H1 (cell line): ENCODE results near the gene LHX2. TPM values are rescaled to one million over a fixed set of nuclear protein-coding genes. Genes with fewer than 3 reads are reported as not detected.

Experiments
- KDM5A ChIP-seq: fragments of 200-600 bp; IDR thresholded peaks from 2 replicates; pipeline ENCODE4 v1.7.1; 2012; ENCODE audit warnings: mild to moderate bottlenecking, low read length, inconsistent platforms, mixed read lengths
- SP2 ChIP-seq: IDR thresholded peaks from 2 replicates; pipeline ENCODE4 v1.6.1; 2012; ENCODE audit warnings: mild to moderate bottlenecking, low read length, inconsistent platforms
- SP4 ChIP-seq: IDR thresholded peaks from 2 replicates; pipeline ENCODE4 v1.6.1; 2012; ENCODE audit warnings: low read length, inconsistent platforms
- polyA plus RNA-seq, 7 experiments: library from polyadenylated mRNA; depleted of rRNA in 3 of 7; stranded (reverse) in 5 of 7; unstranded in 2 of 7; fragments of >200 nt in 5 of 7; fragments of 200-250 nt in 2 of 7; gene quantifications; 1 replicate in 5 of 7; 2 replicates in 1 of 7; 4 replicates in 1 of 7; pipeline versions ENCODE4 v1.2.1 to v1.2.3, GENCODE V29; 2011 to 2013; ENCODE audit warnings: missing spikeins in 2 of 7, mixed read lengths in 2 of 7
- total RNA-seq: library from RNA; stranded (reverse); fragmentation: NEBNext Ultra II Directional; extraction: Animal tissue kit (Norgen Biotek cat#: 25700); gene quantifications from 2 replicates; pipeline ENCODE4 v1.2.1, GENCODE V29; 2021

LHX2 gene
- total and polyA plus RNA-seq, 2 of the 8 experiments (the other 6 are each of a cell fraction or from before 2014, with no cell fraction given), result 0.11 to 0.86 TPM

GRCh38 chr9:123998278-123998925, 13.2 kb upstream of the LHX2 start (continued):
- TF ChIP-seq SP4 (no peak), KDM5A (no peak), SP2 (no peak)
- TF ChIP-seq, all 59 proteins: peak for 2
